Measurements from ENCODE around the gene SRP68. TPM values are rescaled to one million over a fixed set of nuclear protein-coding genes. Genes with fewer than 3 reads are reported as not detected.
A peak's percentile ranks its signal among the peaks of the same experiment; 100 is the strongest.

SRP68 gene
- total RNA-seq, 1 experiment from 2014 or later: 48.1 TPM

DNA sequence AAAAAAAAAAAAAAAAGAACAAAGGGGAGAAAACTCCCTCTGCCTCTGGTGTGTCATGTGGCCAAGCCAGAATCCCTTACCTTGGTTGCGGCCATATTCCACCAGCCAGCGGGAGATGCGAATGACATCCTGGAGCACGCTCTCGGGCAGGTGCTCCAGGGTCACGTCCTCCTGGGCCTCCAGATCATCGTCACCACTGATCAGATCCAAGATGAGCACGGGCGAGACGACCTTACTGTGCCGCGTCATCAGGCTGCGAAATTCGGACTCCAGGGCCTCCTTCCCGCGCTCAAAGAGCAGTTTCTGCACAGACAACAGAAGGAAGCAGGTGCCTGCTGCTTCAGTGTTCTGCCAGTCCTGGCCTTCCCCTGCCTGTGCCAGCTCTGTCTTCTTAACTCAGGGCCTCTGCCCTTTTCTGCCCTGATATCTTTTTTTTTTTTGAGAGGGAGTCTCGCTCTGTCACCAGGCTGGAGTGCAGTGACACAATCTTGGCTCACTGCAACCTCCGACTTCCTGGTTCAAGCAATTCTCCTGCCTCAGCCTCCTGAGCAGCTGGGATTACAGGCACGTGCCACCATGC, 25.5 kb upstream of the SRP68 start:
- H3K27me3 ChIP-seq (replicated peaks): no peaks in the 10 kb centered on the region
- DNase-seq (ENCODE audit: low read depth in 1 of 2, low spot score in 2 of 2): no peak
- H3K4me3 ChIP-seq: no peak overlapping the region
- H3K27ac ChIP-seq: no peak overlapping the region
- peaks cover 86% of the 10 kb centered on the region for H3K36me3 ChIP-seq
- no peaks in the 10 kb centered on the region for H3K9me3 ChIP-seq (replicated peaks)
- peaks cover 28% of the 10 kb centered on the region for H3K4me1 ChIP-seq (replicated peaks)

DNA sequence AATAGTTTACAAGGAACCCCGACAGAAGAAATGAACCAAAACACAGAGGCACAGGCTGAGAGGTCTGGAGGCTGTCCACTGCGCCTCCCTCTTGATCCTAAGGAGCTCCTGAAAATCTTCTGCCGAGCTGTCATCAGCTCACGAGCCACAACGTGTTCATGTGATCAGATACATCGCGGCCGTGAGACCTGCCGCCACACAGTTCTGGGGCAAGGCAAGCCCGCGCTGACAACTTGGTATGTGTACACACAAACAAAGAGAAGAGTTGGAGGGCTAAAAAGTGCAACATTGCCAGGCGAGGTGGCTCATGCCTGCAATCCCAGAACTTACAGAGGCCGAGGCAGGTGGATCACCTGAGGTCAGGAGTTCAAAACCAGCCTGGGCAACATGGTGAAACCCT, 23.6 kb upstream of the SRP68 start:
- Histone ChIP-seq H3K36me3 (peaks cover 87% of the 10 kb centered on the region), H3K27ac (peak overlapping the region; percentile 38; the same call in 1 of the 2 replicates), H3K4me3 (no peak overlapping the region)

DNA sequence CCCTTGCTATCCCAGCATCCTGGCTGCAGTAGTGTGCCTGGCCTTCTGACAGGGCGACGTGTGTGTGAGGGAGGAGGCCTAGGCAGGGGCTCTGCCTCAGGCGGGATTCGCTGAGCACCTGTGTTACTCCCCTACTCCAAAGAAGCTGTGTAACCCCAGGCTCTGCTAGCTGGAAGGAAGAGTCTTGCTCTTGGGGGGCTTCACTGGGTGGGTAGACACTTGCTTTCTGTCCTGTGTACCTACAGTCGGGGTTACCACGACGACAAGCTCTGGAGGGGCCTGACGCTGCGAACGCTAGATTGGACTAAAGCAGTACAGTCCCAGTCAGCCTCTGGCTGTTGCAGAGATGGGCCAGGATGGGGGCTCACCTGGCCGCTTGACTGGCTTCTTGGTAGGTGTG, 21.7 kb upstream of the SRP68 start:
- no peak for DNase-seq (ENCODE audit: low read depth in 1 of 2, low spot score in 2 of 2)
- Histone ChIP-seq H3K9me3 (replicated peaks) (no peaks in the 10 kb centered on the region), H3K4me3 (no peak overlapping the region), H3K4me1 (replicated peaks) (peaks cover 18% of the 10 kb centered on the region), H3K27ac (no peak overlapping the region), H3K27me3 (replicated peaks) (no peaks in the 10 kb centered on the region), H3K36me3 (peaks cover 89% of the 10 kb centered on the region)

More for the DNA sequence above, 23.6 kb upstream of the SRP68 start:
- peaks cover 18% of the 10 kb centered on the region for H3K4me1 ChIP-seq (replicated peaks)
- DNase-seq (ENCODE audit: low read depth in 1 of 2, low spot score in 2 of 2): no peak
- H3K9me3 ChIP-seq (replicated peaks): no peaks in the 10 kb centered on the region
- H3K27me3 ChIP-seq (replicated peaks): no peaks in the 10 kb centered on the region

DNA sequence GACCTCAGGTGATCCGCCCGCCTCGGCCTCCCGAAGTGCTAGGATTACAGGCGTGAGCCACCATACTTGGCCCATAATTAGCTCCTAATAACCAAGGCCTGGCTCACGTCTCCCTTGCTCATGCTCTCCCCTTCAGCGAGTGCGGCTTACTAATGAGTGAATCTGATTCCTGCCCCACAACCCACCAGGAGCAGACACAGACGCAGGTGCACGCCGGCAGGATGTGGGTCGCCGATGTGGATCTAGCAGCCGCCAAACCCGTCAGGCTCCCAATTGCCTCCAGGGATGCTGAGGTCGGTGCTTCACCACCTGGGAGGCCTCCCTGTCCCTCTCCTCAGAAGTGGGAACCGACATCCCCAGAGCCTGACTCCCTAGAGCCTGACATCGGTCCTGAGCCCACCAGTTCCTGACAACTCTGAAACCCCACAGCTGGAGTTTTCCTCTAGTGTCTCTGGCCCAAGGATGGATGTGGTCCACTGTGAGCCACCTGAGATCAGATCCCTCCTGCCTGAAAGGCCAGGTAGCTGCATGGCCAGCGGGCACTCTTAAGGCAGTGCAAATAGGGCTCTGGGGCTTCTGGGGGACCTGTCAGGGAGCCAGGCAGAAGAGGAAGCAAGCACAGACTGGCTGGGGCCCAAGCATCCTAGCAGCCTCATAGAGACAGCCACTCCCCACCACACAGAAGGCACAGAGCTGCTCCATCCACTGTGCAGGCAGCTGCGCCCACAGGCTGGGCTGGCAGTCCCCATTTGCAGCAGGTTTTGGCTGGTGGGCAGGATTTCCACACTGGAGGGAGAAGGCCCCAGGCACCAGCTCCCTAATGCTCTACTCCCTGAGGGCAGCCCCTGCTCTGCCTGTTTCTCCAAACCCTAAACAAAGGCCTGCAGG, 20.5 kb upstream of the SRP68 start:
- H3K9me3 ChIP-seq (replicated peaks): no peaks in the 10 kb centered on the region
- H3K27me3 ChIP-seq (replicated peaks): no peaks in the 10 kb centered on the region
- peaks cover 18% of the 10 kb centered on the region for H3K4me1 ChIP-seq (replicated peaks)
- H3K36me3 ChIP-seq: peaks cover 92% of the 10 kb centered on the region
- no peak overlapping the region for H3K27ac ChIP-seq
- DNase-seq (ENCODE audit: low read depth in 1 of 2, low spot score in 2 of 2): no peak
- no peak overlapping the region for H3K4me3 ChIP-seq

DNA sequence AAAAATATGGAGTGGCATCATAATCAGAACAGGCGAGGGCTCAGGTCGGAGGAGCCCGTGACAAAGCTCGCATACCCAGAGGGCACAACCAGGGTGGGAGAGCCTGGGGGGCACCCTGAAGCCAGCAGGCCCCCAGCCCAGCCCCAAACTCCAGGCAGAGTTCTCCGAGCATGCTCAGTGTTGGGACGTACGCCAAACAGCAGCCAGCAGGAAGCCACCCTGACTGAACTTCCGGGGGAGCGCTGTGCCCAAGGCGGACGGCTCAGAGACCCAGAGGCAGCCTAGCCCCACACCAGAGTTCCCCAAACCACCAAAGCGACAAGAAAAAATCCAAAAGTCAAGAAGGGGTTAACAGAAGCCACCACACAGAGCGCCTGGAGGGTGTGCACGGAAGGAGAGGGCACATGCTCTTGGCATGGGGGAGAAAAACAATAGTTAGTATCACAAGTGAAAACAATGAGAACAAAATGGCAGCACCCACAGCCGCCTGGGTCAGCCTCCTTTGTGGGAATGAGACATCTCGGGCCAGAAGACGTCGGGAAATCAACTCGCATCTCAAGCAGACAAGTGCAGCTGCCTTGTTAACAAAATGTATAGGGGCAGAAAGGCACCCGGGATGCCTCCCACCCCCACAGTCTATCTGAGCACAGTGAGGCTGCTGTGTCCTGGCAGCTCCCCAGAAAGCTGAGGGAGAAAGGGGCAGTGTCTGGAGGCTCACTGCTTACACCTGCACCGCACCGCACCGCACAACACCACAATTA, 19.4 kb upstream of the SRP68 start:
- H3K4me3 ChIP-seq: no peak overlapping the region
- no peaks in the 10 kb centered on the region for H3K27me3 ChIP-seq (replicated peaks)
- peaks cover 93% of the 10 kb centered on the region for H3K36me3 ChIP-seq
- no peaks in the 10 kb centered on the region for H3K9me3 ChIP-seq (replicated peaks)
- DNase-seq (ENCODE audit: low read depth in 1 of 2, low spot score in 2 of 2): no peak
- no peak overlapping the region for H3K27ac ChIP-seq
- peaks cover 18% of the 10 kb centered on the region for H3K4me1 ChIP-seq (replicated peaks)

DNA sequence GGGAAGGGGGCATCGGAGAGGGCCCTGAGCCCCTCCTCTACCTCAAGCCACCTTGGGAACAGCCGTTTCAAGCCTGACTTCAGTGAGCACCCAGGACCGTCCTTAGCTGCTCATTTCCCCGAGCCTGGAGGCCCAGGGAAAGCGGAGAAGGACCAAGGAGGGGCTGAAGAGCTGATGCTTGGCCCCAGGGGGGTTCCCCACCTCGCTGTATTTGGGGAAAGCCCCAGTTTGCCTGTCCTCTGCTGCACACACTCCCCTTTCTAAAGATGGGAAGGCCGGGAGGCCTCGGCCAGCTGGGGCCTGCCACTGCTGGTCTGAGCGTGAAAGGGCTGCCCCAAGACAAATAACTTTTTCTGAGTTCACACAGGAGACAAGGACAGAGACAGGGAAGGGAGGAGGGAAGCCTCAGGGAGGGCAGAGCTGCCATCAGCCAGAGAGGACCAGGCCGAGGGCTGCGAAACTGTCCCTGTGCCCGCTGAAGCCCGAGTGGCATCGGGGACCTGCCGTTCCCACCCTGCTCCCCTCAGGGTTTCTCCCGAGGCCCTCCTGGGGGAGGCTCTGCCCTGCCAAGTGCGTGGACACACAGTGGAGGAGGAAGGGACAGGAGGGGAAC, 18.3 kb upstream of the SRP68 start:
- DNase-seq (ENCODE audit: low read depth in 1 of 2, low spot score in 2 of 2): no peak
- Histone ChIP-seq H3K4me1 (replicated peaks) (peaks cover 17% of the 10 kb centered on the region), H3K9me3 (replicated peaks) (no peaks in the 10 kb centered on the region), H3K27me3 (replicated peaks) (no peaks in the 10 kb centered on the region), H3K36me3 (peaks cover 93% of the 10 kb centered on the region), H3K27ac (no peak overlapping the region), H3K4me3 (no peak overlapping the region)

DNA sequence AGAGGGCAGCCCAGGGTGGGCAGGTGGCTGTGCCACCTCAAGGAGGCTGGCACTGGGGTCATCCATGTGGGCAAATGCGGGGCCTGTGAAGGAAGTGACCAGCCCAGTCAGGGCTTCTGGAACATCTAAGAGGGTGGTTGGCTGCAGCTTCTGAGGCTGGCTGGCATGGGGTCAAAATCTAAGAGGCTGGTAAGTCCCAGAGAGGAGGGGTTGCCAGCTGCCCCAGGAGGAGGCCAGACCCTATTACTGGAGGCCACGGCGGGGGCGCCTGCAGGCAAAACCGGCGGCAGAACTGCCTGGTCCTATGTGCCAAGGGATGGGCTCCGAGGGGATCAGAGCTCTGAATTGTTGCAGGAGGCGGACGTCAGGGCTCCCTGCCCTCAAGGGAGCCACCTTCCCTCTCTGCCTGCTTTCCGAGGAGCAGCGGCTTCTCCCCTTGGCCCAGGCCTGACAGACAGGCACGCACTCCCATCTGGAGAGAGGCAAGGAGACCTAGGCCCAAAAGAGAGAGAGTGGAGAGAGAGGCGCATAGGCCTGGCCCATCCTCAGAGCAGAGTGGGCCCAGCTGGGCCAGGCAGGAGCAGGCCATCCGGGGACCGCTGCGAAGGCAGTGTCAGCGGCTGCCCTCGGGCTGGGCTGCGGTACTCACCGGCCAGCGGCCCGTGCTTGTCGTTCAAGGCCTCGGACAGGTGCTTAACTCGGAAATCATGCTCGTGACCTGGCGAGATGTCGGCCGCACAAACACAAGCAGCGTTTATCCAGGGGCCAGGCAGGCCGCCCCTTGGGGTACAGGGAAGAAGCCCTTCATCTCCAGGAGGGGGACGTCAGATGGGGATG, 17.6 kb upstream of the SRP68 start:
- DNase-seq (ENCODE audit: low read depth in 1 of 2, low spot score in 2 of 2): no peak
- Histone ChIP-seq H3K27ac (no peak overlapping the region), H3K27me3 (replicated peaks) (no peaks in the 10 kb centered on the region), H3K4me1 (replicated peaks) (peaks cover 11% of the 10 kb centered on the region), H3K36me3 (peaks cover 97% of the 10 kb centered on the region), H3K4me3 (no peak overlapping the region), H3K9me3 (replicated peaks) (no peaks in the 10 kb centered on the region)

DNA sequence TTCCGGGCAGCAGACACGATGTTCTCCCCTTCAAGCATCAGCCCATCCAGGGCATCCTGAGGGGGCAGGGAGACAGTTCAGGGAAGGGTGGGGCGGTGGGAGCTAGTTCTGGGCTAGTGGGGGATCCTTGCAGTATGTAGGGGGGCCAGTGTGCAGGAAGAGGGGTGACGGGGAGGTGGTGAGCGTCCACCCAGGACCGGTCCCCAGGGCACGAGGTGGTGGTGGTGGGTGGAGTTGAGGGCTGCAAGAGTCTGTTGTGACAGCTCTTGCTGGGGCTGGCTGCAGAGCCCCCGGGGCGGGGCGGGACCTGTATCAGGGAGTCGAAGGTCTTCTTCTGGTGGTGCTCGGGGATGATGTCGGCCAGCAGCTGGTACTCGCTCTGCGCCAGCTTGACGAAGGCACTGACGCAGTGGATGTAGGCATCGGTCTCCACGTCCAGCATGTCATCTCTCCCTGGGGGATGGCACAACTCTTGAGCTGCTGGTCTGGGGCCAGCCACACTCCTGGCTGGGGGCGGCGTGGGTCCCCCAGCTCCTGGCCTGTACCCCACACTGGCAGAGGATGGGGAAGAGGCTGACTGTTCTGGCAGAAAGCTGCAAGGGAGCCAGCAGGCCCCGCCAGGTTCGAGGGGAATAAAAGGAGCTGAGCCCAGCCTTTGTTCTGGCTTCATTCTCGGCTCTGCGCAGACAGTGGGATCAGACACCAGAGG, 16.7 kb upstream of the SRP68 start:
- Histone ChIP-seq H3K27me3 (replicated peaks) (no peaks in the 10 kb centered on the region), H3K27ac (no peak overlapping the region), H3K9me3 (replicated peaks) (no peaks in the 10 kb centered on the region), H3K36me3 (peaks cover 100% of the 10 kb centered on the region), H3K4me3 (no peak overlapping the region), H3K4me1 (replicated peaks) (peaks cover 3% of the 10 kb centered on the region)
- DNase-seq (ENCODE audit: low read depth in 1 of 2, low spot score in 2 of 2): no peak

DNA sequence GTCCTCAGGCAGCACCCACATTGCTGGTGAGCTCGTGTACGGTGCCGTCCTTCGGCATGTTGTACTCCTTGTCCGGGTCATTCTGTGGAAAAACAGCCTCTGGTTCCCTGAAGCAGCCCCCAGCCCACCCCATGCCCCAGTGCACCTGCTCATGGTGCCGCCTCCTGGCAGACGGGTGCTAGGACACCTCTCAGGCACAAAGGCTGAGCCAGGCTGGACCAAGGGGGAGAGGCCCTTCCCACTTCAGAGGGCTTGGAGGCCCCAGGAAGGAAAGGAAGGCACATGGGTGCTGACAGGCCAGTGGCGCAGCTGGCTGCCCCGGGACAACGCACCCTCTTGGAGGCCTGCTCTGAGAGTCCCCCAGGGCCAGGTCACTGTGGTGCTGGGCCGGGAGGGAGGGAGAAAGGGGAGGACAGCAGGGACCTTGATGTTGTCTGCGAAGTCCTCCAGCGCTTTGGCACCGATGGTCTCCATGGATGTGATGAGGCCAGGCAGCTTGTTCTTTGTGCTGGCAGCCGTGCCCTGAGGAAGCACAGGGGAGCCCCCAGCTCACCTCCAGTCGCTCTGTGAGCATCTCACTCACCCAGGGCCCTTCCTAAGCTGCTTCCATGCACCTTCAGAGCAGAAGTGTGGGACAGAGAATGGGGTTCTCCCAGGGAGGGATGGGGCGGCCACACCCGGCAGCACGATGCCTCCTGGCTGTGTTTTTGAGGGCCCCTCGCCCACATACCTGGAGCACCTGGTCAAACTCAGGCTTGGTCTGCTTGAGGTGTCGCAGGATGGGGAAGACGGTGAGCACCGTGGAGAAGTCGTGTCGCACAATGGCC, 15.9 kb upstream of the SRP68 start:
- Histone ChIP-seq H3K27me3 (replicated peaks) (no peaks in the 10 kb centered on the region), H3K27ac (no peak overlapping the region), H3K4me3 (no peak overlapping the region), H3K4me1 (replicated peaks) (no peaks in the 10 kb centered on the region), H3K9me3 (replicated peaks) (no peaks in the 10 kb centered on the region), H3K36me3 (peaks cover 100% of the 10 kb centered on the region)
- DNase-seq (ENCODE audit: low read depth in 1 of 2, low spot score in 2 of 2): no peak

DNA sequence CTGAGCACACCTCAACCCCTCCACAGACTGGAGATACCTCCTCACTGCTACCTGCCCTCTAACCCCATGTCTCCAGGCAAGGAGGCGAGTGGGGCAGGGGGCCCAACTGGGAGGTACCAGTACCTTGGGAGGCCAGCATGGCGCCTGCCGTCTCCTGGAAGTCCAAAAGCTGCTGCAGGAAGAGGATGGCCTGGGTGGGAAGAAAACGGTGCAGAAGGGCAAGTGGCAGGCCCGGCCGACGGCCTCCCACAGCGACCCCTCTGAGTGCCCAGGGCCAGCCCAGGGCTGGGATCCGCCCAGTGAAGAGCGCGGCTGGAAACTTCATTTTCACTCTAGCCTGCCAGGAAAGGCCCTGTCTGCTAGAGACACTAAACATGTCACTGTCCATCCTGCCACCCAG, 15.2 kb upstream of the SRP68 start:
- peaks cover 99% of the 10 kb centered on the region for H3K36me3 ChIP-seq
- no peak overlapping the region for H3K27ac ChIP-seq
- no peaks in the 10 kb centered on the region for H3K9me3 ChIP-seq (replicated peaks)
- H3K4me3 ChIP-seq: no peak overlapping the region
- H3K4me1 ChIP-seq (replicated peaks): no peaks in the 10 kb centered on the region
- no peaks in the 10 kb centered on the region for H3K27me3 ChIP-seq (replicated peaks)
- no peak for DNase-seq (ENCODE audit: low read depth in 1 of 2, low spot score in 2 of 2)

DNA sequence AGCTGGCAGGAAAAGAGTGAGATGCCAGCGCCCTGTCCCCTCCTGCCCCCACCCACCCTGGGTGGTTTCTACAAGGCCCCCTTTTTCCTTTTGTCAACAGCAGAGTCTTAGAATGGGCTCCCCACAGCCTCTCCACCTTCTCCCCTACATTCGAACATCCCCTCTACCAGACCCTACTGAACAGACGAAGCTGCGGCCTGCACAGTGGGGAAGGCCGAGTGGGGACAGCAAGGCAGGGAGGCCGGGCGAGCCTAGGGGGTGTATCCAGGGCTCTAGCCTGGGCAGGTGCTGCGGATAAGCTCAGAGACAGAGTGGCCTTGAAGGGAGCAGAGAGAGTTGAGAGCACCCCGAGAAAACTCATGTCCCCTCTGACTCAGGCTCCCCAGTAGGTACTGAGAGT, 14.1 kb upstream of the SRP68 start:
- no peaks in the 10 kb centered on the region for H3K4me1 ChIP-seq (replicated peaks)
- peaks cover 91% of the 10 kb centered on the region for H3K36me3 ChIP-seq
- DNase-seq (ENCODE audit: low read depth in 1 of 2, low spot score in 2 of 2): no peak
- H3K9me3 ChIP-seq (replicated peaks): no peaks in the 10 kb centered on the region
- H3K4me3 ChIP-seq: no peak overlapping the region
- no peaks in the 10 kb centered on the region for H3K27me3 ChIP-seq (replicated peaks)
- no peak overlapping the region for H3K27ac ChIP-seq

Measured in SJSA1 (cell line).